Activated CD4-positive, alpha-beta memory T cell treated with anti-CD3 and anti-CD28 coated beads for 36 hours (primary cell): ENCODE data around the gene PDE6A. TPM values are rescaled to one million over a fixed set of nuclear protein-coding genes. Genes with fewer than 3 reads are reported as not detected.
A peak's percentile ranks its signal among the peaks of the same experiment; 100 is the strongest.

ENCODE experiments used
- CTCF ChIA-PET: fragments of 350-600 bp; sonication (Branson Sonifier 250); formaldehyde crosslinking; loops from one replicate; lab custom pipeline; 2021; ENCODE audit warnings: antibody characterized with exemption, inconsistent platforms; lab: Charles Lee
- POLR2A ChIA-PET: fragments of 350-600 bp; sonication (Branson Sonifier 250); formaldehyde crosslinking; loops from one replicate; lab custom pipeline; 2021; ENCODE audit warnings: antibody characterized with exemption; lab: Charles Lee
- DNase-seq: peaks from one replicate; pipeline ENCODE4 v3.0.0-alpha.2; 2020
- H3K27ac Mint-ChIP-seq: one replicate; pipeline ENCODE4 v1.8.0; 2021; ENCODE audit warnings: mixed read lengths
- H3K27me3 Mint-ChIP-seq: one replicate; pipeline ENCODE4 v1.8.0; 2021; ENCODE audit warnings: mixed read lengths
- H3K36me3 Mint-ChIP-seq: one replicate; pipeline ENCODE4 v1.8.0; 2021; ENCODE audit warnings: mixed read lengths
- H3K4me1 Mint-ChIP-seq: one replicate; pipeline ENCODE4 v1.8.0; 2021; ENCODE audit warnings: low read depth, mixed read lengths
- H3K4me3 Mint-ChIP-seq: one replicate; pipeline ENCODE4 v1.8.0; 2021; ENCODE audit warnings: mild to moderate bottlenecking, mixed read lengths
- H3K9me3 Mint-ChIP-seq: one replicate; pipeline ENCODE4 v1.8.0; 2021; ENCODE audit warnings: mixed read lengths
- intact Hi-C: fragments of 100-400 bp; cut with micrococcal nuclease; formaldehyde crosslinking; loops from one replicate; pipeline ENCODE4 v1.15.1; 2023
- total RNA-seq, 2 experiments: library from RNA; stranded (reverse); gene quantifications; one replicate each; pipeline ENCODE4 v1.2.3, GENCODE V29; 2021

The PDE6A gene
- total RNA-seq, 2 experiments from 2014 or later, result not detected

GRCh38 chr5:149903404-149903803, 41.2 kb downstream of the PDE6A start:
- Mint-ChIP-seq H3K27ac (no peak overlapping the region), H3K4me3 (no peak overlapping the region), H3K27me3 (peaks cover 4% of the 10 kb centered on the region), H3K4me1 (peaks cover 3% of the 10 kb centered on the region), H3K36me3 (no peaks in the 10 kb centered on the region), H3K9me3 (no peaks in the 10 kb centered on the region)
- ChIA-PET CTCF (interaction anchor here (1.0 kb wide), 1 partner anchor 52 kb away, joined by 3 read pairs; no protein-coding TSS in a partner anchor), POLR2A (no interaction called here)
- no peak for DNase-seq
- intact Hi-C loops, result no loop called here

GRCh38 chr5:149902177-149902576, 42.4 kb downstream of the PDE6A start:
- Mint-ChIP-seq H3K27me3 (peaks cover 4% of the 10 kb centered on the region), H3K9me3 (no peaks in the 10 kb centered on the region), H3K4me1 (peaks cover 3% of the 10 kb centered on the region), H3K36me3 (no peaks in the 10 kb centered on the region), H3K4me3 (no peak overlapping the region), H3K27ac (no peak overlapping the region)
- DNase-seq, result no peak
- POLR2A ChIA-PET, result no interaction called here
- intact Hi-C loops, result no loop called here
- CTCF ChIA-PET, result interaction anchor here (0.6 to 1.8 kb wide), 3 partner anchors 37 to 1814 kb away, joined by 3 to 4 read pairs (median 3); no protein-coding TSS in a partner anchor

GRCh38 chr5:149901511-149901910, 43.1 kb downstream of the PDE6A start:
- no peak for DNase-seq
- H3K4me1 Mint-ChIP-seq, result peaks cover 3% of the 10 kb centered on the region
- peaks cover 7% of the 10 kb centered on the region for H3K27me3 Mint-ChIP-seq
- no peak overlapping the region for H3K27ac Mint-ChIP-seq
- intact Hi-C loops, result no loop called here
- no peak overlapping the region for H3K4me3 Mint-ChIP-seq
- ChIA-PET POLR2A (no interaction called here), CTCF (interaction anchor here (0.6 to 1.8 kb wide), 2 partner anchors 57 to 1814 kb away, joined by 3 to 4 read pairs; no protein-coding TSS in a partner anchor)
- H3K36me3 Mint-ChIP-seq, result no peaks in the 10 kb centered on the region
- no peaks in the 10 kb centered on the region for H3K9me3 Mint-ChIP-seq

GRCh38 chr5:149900390-149900789, 44.2 kb downstream of the PDE6A start:
- DNase-seq, result no peak
- no peak overlapping the region for H3K27ac Mint-ChIP-seq
- intact Hi-C loops, result no loop called here
- no peaks in the 10 kb centered on the region for H3K9me3 Mint-ChIP-seq
- CTCF ChIA-PET, result interaction anchor here (1.8 kb wide), 1 partner anchor 58 kb away, joined by 4 read pairs; no protein-coding TSS in a partner anchor
- peaks cover 12% of the 10 kb centered on the region for H3K4me1 Mint-ChIP-seq
- H3K27me3 Mint-ChIP-seq, result peaks cover 7% of the 10 kb centered on the region
- no peak overlapping the region for H3K4me3 Mint-ChIP-seq
- POLR2A ChIA-PET, result no interaction called here
- H3K36me3 Mint-ChIP-seq, result no peaks in the 10 kb centered on the region

- DNase-seq, result no peak
- peaks cover 5% of the 10 kb centered on the region for H3K27me3 Mint-ChIP-seq
Measured at GRCh38 chr5:149898811-149899210, 45.8 kb downstream of the PDE6A start.

GRCh38 chr5:149895416-149896345, 48.9 kb downstream of the PDE6A start:
- Mint-ChIP-seq H3K9me3 (no peaks in the 10 kb centered on the region), H3K27me3 (peaks cover 5% of the 10 kb centered on the region), H3K4me3 (no peak overlapping the region), H3K36me3 (no peaks in the 10 kb centered on the region), H3K27ac (no peak overlapping the region), H3K4me1 (peaks cover 9% of the 10 kb centered on the region)
- DNase-seq, result peak; percentile 19
- intact Hi-C loops, result no loop called here
- ChIA-PET POLR2A (no interaction called here), CTCF (interaction anchor here (1.7 kb wide), 1 partner anchor 67 kb away, joined by 3 read pairs; no protein-coding TSS in a partner anchor)

More at GRCh38 chr5:149898811-149899210, 45.8 kb downstream of the PDE6A start:
- POLR2A ChIA-PET, result no interaction called here
- CTCF ChIA-PET, result no interaction called here
- no peaks in the 10 kb centered on the region for H3K36me3 Mint-ChIP-seq
- H3K4me3 Mint-ChIP-seq, result no peak overlapping the region
- intact Hi-C loops, result no loop called here
- H3K4me1 Mint-ChIP-seq, result peaks cover 12% of the 10 kb centered on the region
- no peak overlapping the region for H3K27ac Mint-ChIP-seq
- no peaks in the 10 kb centered on the region for H3K9me3 Mint-ChIP-seq

GRCh38 chr5:149894237-149894636, 50.4 kb downstream of the PDE6A start:
- H3K36me3 Mint-ChIP-seq, result no peaks in the 10 kb centered on the region
- DNase-seq, result no peak
- H3K27me3 Mint-ChIP-seq, result peaks cover 3% of the 10 kb centered on the region
- intact Hi-C loops, result no loop called here
- ChIA-PET CTCF (interaction anchor here (1.2 to 1.5 kb wide), 2 partner anchors 41 to 65 kb away, joined by 4 read pairs; no protein-coding TSS in a partner anchor), POLR2A (no interaction called here)
- H3K4me3 Mint-ChIP-seq, result no peak overlapping the region
- H3K4me1 Mint-ChIP-seq, result peaks cover 9% of the 10 kb centered on the region
- H3K27ac Mint-ChIP-seq, result no peak overlapping the region
- no peaks in the 10 kb centered on the region for H3K9me3 Mint-ChIP-seq

GRCh38 chr5:149893403-149893931, 51.1 kb downstream of the PDE6A start:
- Mint-ChIP-seq H3K4me1 (peaks cover 9% of the 10 kb centered on the region), H3K27me3 (peaks cover 4% of the 10 kb centered on the region), H3K9me3 (no peaks in the 10 kb centered on the region), H3K4me3 (no peak overlapping the region), H3K27ac (no peak overlapping the region), H3K36me3 (no peaks in the 10 kb centered on the region)
- no peak for DNase-seq
- ChIA-PET POLR2A (no interaction called here), CTCF (interaction anchor here (1.2 to 1.5 kb wide), 2 partner anchors 40 to 66 kb away, joined by 4 read pairs; no protein-coding TSS in a partner anchor)
- intact Hi-C loops, result no loop called here

GRCh38 chr5:149892594-149892993, 52.0 kb downstream of the PDE6A start:
- no peak for DNase-seq
- Mint-ChIP-seq H3K27me3 (peaks cover 5% of the 10 kb centered on the region), H3K27ac (no peak overlapping the region), H3K4me3 (no peak overlapping the region), H3K9me3 (no peaks in the 10 kb centered on the region), H3K36me3 (no peaks in the 10 kb centered on the region), H3K4me1 (peaks cover 9% of the 10 kb centered on the region)
- ChIA-PET CTCF (interaction anchor here (1.5 kb wide), 1 partner anchor 67 kb away, joined by 4 read pairs; no protein-coding TSS in a partner anchor), POLR2A (no interaction called here)
- intact Hi-C loops, result no loop called here

- no peaks in the 10 kb centered on the region for H3K9me3 Mint-ChIP-seq
- peaks cover 2% of the 10 kb centered on the region for H3K27me3 Mint-ChIP-seq
- no peak overlapping the region for H3K4me3 Mint-ChIP-seq
- H3K36me3 Mint-ChIP-seq, result no peaks in the 10 kb centered on the region
- no peaks in the 10 kb centered on the region for H3K4me1 Mint-ChIP-seq
- intact Hi-C loops, result no loop called here
- POLR2A ChIA-PET, result no interaction called here
- CTCF ChIA-PET, result no interaction called here
- DNase-seq, result no peak
- no peak overlapping the region for H3K27ac Mint-ChIP-seq
Measured at GRCh38 chr5:149888280-149888679, 56.3 kb downstream of the PDE6A start.

- ChIA-PET POLR2A (no interaction called here), CTCF (no interaction called here)
- intact Hi-C loops, result no loop called here
- Mint-ChIP-seq H3K27me3 (peaks cover 2% of the 10 kb centered on the region), H3K4me3 (no peak overlapping the region), H3K27ac (no peak overlapping the region), H3K9me3 (no peaks in the 10 kb centered on the region), H3K4me1 (no peaks in the 10 kb centered on the region), H3K36me3 (no peaks in the 10 kb centered on the region)
- no peak for DNase-seq
Measured at GRCh38 chr5:149887622-149888183, 56.9 kb downstream of the PDE6A start.
